Liver (tissue), 9 donors: Measurements from ENCODE around the gene CES2. TPM values are rescaled to one million over a fixed set of nuclear protein-coding genes. Genes with fewer than 3 reads are reported as not detected.

Experiments used
- DNase-seq: peaks from one replicate; pipeline ENCODE4 v3.0.0-alpha.2; 2017; ENCODE audit warnings: low spot score
- H3K27ac ChIP-seq, 2 donors: one replicate each; pipeline ENCODE4 v1.7.0; 2013; ENCODE audit warnings: inconsistent platforms in 2 of 2, low read length in 2 of 2, control low read depth in 1 of 2, low read depth in 1 of 2, mild to moderate bottlenecking in 1 of 2
- H3K27me3 ChIP-seq, 4 donors: one replicate each; pipeline versions ENCODE4 v1.6.1 to v1.7.0; 2013; ENCODE audit warnings: low read length in 3 of 4, inconsistent platforms in 1 of 4, mild to moderate bottlenecking in 1 of 4, moderate library complexity in 1 of 4; ENCODE audit not compliant: control insufficient read depth in 4 of 4, insufficient read depth in 4 of 4
- H3K36me3 ChIP-seq, 4 donors: one replicate each; pipeline versions ENCODE4 v1.6.1 to v1.7.0; 2013; ENCODE audit warnings: low read length in 3 of 4, mild to moderate bottlenecking in 3 of 4, low read depth in 1 of 4, moderate library complexity in 1 of 4; ENCODE audit not compliant: control insufficient read depth in 4 of 4, insufficient read depth in 3 of 4
- H3K4me1 ChIP-seq, 4 donors: one replicate each; pipeline versions ENCODE4 v1.6.1 to v1.7.0; 2013; ENCODE audit warnings: low read length in 3 of 4, mild to moderate bottlenecking in 3 of 4, moderate library complexity in 1 of 4; ENCODE audit not compliant: control insufficient read depth in 4 of 4, insufficient read depth in 4 of 4
- H3K4me3 ChIP-seq, 3 donors: one replicate each; pipeline versions ENCODE4 v1.6.1 to v1.7.0; 2013; ENCODE audit warnings: low read length in 3 of 3, control low read depth in 1 of 3, low read depth in 1 of 3, mild to moderate bottlenecking in 1 of 3
- H3K9ac ChIP-seq, 2 donors: one replicate each; pipeline ENCODE4 v1.7.0; 2013; ENCODE audit warnings: low read length in 2 of 2, mild to moderate bottlenecking in 2 of 2, moderate library complexity in 2 of 2, control low read depth in 1 of 2, low read depth in 1 of 2
- H3K9me3 ChIP-seq, 4 donors: one replicate each; pipeline versions ENCODE4 v1.6.1 to v1.7.0; 2013; ENCODE audit warnings: low read length in 3 of 4; ENCODE audit not compliant: control insufficient read depth in 4 of 4
- EGR1 ChIP-seq, 2 donors: IDR thresholded peaks; 2 replicates each; pipeline ENCODE4 v1.6.1; 2016 to 2018; ENCODE audit warnings: antibody characterized with exemption in 2 of 2, low read depth in 2 of 2
- FOXA1 ChIP-seq: IDR thresholded peaks from 2 replicates; pipeline ENCODE4 v1.6.1; 2016; ENCODE audit warnings: antibody characterized with exemption
- FOXA2 ChIP-seq: IDR thresholded peaks from 2 replicates; pipeline ENCODE4 v1.6.1; 2016; ENCODE audit warnings: antibody characterized with exemption
- GABPA ChIP-seq, 2 donors: IDR thresholded peaks in 1 of 2; conservative IDR thresholded peaks in 1 of 2; 2 replicates each; pipeline ENCODE4 v1.6.1; 2016; ENCODE audit warnings: antibody characterized with exemption in 2 of 2, mild to moderate bottlenecking in 1 of 2, moderate library complexity in 1 of 2
- HNF4A ChIP-seq, 2 donors: conservative IDR thresholded peaks; 2 replicates each; pipeline ENCODE4 v1.6.1; 2016; ENCODE audit warnings: antibody characterized with exemption in 2 of 2, mild to moderate bottlenecking in 2 of 2
- JUND ChIP-seq, 2 donors: IDR thresholded peaks; 2 replicates each; pipeline ENCODE4 v1.6.1; 2016; ENCODE audit warnings: antibody characterized with exemption in 2 of 2
- NR2F2 ChIP-seq: IDR thresholded peaks from 2 replicates; pipeline ENCODE4 v1.6.1; 2016; ENCODE audit warnings: antibody characterized with exemption
- RAD21 ChIP-seq, 2 donors: IDR thresholded peaks; 2 replicates each; pipeline ENCODE4 v1.6.1; 2016; ENCODE audit warnings: antibody characterized with exemption in 2 of 2, mild to moderate bottlenecking in 2 of 2
- RXRA ChIP-seq, 2 donors: IDR thresholded peaks; 2 replicates each; pipeline ENCODE4 v1.6.1; 2017 to 2018; ENCODE audit warnings: antibody characterized with exemption in 2 of 2, mild to moderate bottlenecking in 1 of 2
- SP1 ChIP-seq: IDR thresholded peaks from 2 replicates; pipeline ENCODE4 v1.6.1; 2018; ENCODE audit warnings: antibody characterized with exemption, mild to moderate bottlenecking
- TAF1 ChIP-seq: conservative IDR thresholded peaks from 2 replicates; pipeline ENCODE4 v1.6.1; 2016; ENCODE audit warnings: antibody characterized with exemption, mild to moderate bottlenecking
- WGBS: extraction: QIAGEN DNeasy Blood & Tissue Kit; methylation state at CpG from one replicate; pipeline ENCODE4 v1.1.7; 2013; 5-methylcytosine and 5-hydroxymethylcytosine counted together
- polyA plus RNA-seq, 2 donors: library from polyadenylated mRNA; stranded (reverse) in 1 of 2; unstranded in 1 of 2; fragments of 200-250 nt in 1 of 2; fragments of >200 nt in 1 of 2; fragmentation: Nextera tagmentation in 1 of 2; extraction: Ambion mirVana in 1 of 2; gene quantifications; one replicate each; pipeline versions ENCODE4 v1.2.1 to v1.2.3, GENCODE V29; 2013 to 2015
- total RNA-seq, 2 donors: library from RNA; depleted of rRNA; stranded (reverse); fragments of >200 nt; gene quantifications; one replicate each; pipeline ENCODE4 v1.2.3, GENCODE V29; 2014
- TF ChIP-seq, protein P1 (sequence below): IDR thresholded peaks from 2 replicates; pipeline ENCODE4 v1.6.1; 2016; ENCODE audit warnings: antibody characterized with exemption
- TF ChIP-seq, protein P2 (sequence below): fragments of 150-350 bp; IDR thresholded peaks from 2 replicates; pipeline ENCODE4 v1.5.1; 2017; ENCODE audit warnings: improper control_type of control experiment, low read depth, low read length; ENCODE audit not compliant: missing input control
- TF ChIP-seq, protein P3 (sequence below): IDR thresholded peaks from 2 replicates; pipeline ENCODE4 v1.6.1; 2016; ENCODE audit warnings: antibody characterized with exemption
- TF ChIP-seq, protein P4 (sequence below): IDR thresholded peaks from 2 replicates; pipeline ENCODE4 v1.6.1; 2016; ENCODE audit warnings: antibody characterized with exemption, mild to moderate bottlenecking
- donor health status: healthy.
- donor health status: healthy.
- donor health status: healthy.
- donor health status: healthy.
- donor health status: healthy.

CES2 gene
- total and polyA plus RNA-seq, 4 donors, result 21.2 to 200 (median 182) TPM

DNA sequence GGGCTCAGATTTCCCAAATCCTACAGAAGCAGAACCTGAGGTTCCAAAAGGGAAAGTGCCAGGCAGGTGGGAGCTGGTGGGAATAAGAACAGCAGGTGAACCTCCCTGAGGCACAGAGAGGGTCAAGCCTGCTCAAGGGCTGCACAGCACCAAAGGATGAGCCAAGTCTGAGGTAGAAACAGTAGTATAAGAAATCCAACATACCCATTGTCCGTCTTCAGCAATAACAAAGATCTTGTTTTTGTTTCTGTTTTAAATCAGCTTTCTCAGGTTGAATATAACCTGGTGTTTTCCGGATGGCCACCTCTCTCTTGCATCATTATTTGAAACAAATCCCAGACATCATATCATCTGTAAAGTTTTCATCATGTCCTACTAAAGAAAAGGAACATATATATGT is 15.1 kb downstream of the CES2 start:
- Histone ChIP-seq H3K36me3 (no peaks in the 10 kb centered on the region), H3K9ac (no peak overlapping the region), H3K27ac (no peak overlapping the region), H3K4me1 (peaks cover 10 to 38% (median 33%) of the 10 kb centered on the region in 4 donors), H3K27me3 (no peaks in the 10 kb centered on the region), H3K9me3 (no peaks in the 10 kb centered on the region), H3K4me3 (no peak overlapping the region)
- WGBS, result 61% methylated on average over 2 of the region's 2 CpGs
- no peak for TF ChIP-seq NR2F2
- TF ChIP-seq SP1, result no peak
- no peak for TF ChIP-seq TAF1
- TF ChIP-seq JUND (IDR thresholded peaks at IDR 0.05), result no peak
- TF ChIP-seq, protein P1, sequence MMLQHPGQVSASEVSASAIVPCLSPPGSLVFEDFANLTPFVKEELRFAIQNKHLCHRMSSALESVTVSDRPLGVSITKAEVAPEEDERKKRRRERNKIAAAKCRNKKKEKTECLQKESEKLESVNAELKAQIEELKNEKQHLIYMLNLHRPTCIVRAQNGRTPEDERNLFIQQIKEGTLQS, result no peak
- TF ChIP-seq FOXA2, result no peak
- no peak for TF ChIP-seq HNF4A (conservative IDR thresholded peaks at IDR 0.05)
- TF ChIP-seq, protein P2, sequence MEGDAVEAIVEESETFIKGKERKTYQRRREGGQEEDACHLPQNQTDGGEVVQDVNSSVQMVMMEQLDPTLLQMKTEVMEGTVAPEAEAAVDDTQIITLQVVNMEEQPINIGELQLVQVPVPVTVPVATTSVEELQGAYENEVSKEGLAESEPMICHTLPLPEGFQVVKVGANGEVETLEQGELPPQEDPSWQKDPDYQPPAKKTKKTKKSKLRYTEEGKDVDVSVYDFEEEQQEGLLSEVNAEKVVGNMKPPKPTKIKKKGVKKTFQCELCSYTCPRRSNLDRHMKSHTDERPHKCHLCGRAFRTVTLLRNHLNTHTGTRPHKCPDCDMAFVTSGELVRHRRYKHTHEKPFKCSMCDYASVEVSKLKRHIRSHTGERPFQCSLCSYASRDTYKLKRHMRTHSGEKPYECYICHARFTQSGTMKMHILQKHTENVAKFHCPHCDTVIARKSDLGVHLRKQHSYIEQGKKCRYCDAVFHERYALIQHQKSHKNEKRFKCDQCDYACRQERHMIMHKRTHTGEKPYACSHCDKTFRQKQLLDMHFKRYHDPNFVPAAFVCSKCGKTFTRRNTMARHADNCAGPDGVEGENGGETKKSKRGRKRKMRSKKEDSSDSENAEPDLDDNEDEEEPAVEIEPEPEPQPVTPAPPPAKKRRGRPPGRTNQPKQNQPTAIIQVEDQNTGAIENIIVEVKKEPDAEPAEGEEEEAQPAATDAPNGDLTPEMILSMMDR, result no peak
- TF ChIP-seq, protein P3, sequence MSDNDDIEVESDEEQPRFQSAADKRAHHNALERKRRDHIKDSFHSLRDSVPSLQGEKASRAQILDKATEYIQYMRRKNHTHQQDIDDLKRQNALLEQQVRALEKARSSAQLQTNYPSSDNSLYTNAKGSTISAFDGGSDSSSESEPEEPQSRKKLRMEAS, result no peak
- no peak for TF ChIP-seq RXRA (IDR thresholded peaks at IDR 0.05)
- DNase-seq, result no peak

DNA sequence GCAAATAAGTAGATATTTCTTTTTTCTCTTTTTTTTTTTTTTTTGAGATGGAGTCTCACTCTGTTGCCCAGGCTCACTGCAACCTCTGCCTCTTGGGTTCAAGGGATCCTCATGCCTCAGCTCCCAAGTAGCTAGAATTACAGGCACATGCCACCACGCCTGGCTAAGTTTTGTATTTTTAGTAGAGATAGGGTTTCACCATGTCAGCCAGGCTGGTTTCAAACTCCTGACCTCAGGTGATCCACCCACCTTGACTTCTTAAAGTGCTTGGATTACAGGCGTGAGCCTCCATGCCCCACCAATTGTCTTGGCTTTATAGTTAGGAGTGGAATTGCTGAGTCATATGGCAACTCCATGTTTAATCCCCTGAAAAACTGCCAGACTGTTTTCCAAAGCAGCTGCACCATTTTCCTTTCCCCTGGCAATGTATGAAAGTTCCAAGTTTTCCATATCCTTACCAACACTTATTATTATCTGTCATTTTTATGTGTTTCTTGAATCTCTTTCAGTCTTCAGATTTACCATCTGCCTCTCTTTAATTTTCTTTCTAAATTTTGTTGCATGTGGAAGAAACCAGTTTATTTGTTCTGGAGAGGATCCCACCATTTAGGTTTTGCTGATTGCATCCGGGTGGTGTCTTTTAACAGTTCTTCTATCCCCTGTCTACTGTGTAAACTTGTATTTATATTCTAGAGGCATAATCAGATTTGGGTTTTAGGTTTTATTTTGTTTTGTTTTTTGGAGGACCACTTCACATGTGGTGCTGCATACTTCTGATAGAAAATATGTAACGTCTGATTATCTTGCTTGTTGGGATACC is 15.9 kb downstream of the CES2 start:
- Histone ChIP-seq H3K27me3 (no peaks in the 10 kb centered on the region), H3K36me3 (no peaks in the 10 kb centered on the region), H3K9ac (no peak overlapping the region), H3K4me1 (peaks cover 10 to 42% (median 35%) of the 10 kb centered on the region in 4 donors), H3K4me3 (no peak overlapping the region), H3K9me3 (no peaks in the 10 kb centered on the region), H3K27ac (no peak overlapping the region)
- DNase-seq, result no peak
- TF ChIP-seq TAF1 (no peak), RAD21 (IDR thresholded peaks at IDR 0.05) (no peak), GABPA (IDR thresholded peaks at IDR 0.05 in 1 of 2, conservative IDR thresholded peaks at IDR 0.05 in 1 of 2) (no peak), SP1 (no peak), RXRA (IDR thresholded peaks at IDR 0.05) (no peak), NR2F2 (no peak), FOXA1 (no peak), EGR1 (IDR thresholded peaks at IDR 0.05; ENCODE audit: low read depth in 2 of 2) (no peak)
- TF ChIP-seq, protein P4, sequence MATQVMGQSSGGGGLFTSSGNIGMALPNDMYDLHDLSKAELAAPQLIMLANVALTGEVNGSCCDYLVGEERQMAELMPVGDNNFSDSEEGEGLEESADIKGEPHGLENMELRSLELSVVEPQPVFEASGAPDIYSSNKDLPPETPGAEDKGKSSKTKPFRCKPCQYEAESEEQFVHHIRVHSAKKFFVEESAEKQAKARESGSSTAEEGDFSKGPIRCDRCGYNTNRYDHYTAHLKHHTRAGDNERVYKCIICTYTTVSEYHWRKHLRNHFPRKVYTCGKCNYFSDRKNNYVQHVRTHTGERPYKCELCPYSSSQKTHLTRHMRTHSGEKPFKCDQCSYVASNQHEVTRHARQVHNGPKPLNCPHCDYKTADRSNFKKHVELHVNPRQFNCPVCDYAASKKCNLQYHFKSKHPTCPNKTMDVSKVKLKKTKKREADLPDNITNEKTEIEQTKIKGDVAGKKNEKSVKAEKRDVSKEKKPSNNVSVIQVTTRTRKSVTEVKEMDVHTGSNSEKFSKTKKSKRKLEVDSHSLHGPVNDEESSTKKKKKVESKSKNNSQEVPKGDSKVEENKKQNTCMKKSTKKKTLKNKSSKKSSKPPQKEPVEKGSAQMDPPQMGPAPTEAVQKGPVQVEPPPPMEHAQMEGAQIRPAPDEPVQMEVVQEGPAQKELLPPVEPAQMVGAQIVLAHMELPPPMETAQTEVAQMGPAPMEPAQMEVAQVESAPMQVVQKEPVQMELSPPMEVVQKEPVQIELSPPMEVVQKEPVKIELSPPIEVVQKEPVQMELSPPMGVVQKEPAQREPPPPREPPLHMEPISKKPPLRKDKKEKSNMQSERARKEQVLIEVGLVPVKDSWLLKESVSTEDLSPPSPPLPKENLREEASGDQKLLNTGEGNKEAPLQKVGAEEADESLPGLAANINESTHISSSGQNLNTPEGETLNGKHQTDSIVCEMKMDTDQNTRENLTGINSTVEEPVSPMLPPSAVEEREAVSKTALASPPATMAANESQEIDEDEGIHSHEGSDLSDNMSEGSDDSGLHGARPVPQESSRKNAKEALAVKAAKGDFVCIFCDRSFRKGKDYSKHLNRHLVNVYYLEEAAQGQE, result no peak
- TF ChIP-seq, protein P3, result no peak
- TF ChIP-seq, protein P1, result no peak
- 91% methylated on average over 4 of the region's 4 CpGs for WGBS
